ENCODE data around the gene RANBP3.
"Not testable (repeated sequence)": the region's sequence is repeated elsewhere in the genome, so short reads cannot be mapped to it uniquely, and the experiment has no call there.

Gene RANBP3

GRCh38 chr19:5964816-5965565 is 12.9 kb downstream of the RANBP3 start:
- H3K27ac Mint-ChIP-seq: no peak overlapping the region
- H3K36me3 Mint-ChIP-seq (ENCODE audit: low read depth): no peaks in the 10 kb centered on the region
- no peak overlapping the region for H3K4me3 Mint-ChIP-seq
- no peak for DNase-seq
- H3K27me3 Mint-ChIP-seq (ENCODE audit: low read depth, poor library complexity): no peaks in the 10 kb centered on the region
- TF ChIP-seq CTCF (IDR thresholded peaks at IDR 0.05): no peak
- H3K9me3 Mint-ChIP-seq: no peaks in the 10 kb centered on the region
- peaks cover 85% of the 10 kb centered on the region for H3K4me1 Mint-ChIP-seq

- peaks cover 85% of the 10 kb centered on the region for H3K4me1 Mint-ChIP-seq
- peak overlapping the region; percentile 77 for H3K27ac Mint-ChIP-seq
- H3K4me3 Mint-ChIP-seq: no peak overlapping the region
- no peaks in the 10 kb centered on the region for H3K36me3 Mint-ChIP-seq (ENCODE audit: low read depth)
- no peak for TF ChIP-seq CTCF (IDR thresholded peaks at IDR 0.05)
- no peaks in the 10 kb centered on the region for H3K9me3 Mint-ChIP-seq
- H3K27me3 Mint-ChIP-seq (ENCODE audit: low read depth, poor library complexity): no peaks in the 10 kb centered on the region
- no peak for DNase-seq
Measured at GRCh38 chr19:5963855-5964254, 14.1 kb downstream of the RANBP3 start.

GRCh38 chr19:5963259-5963658 is 14.7 kb downstream of the RANBP3 start:
- peak overlapping the region; percentile 57 for H3K27ac Mint-ChIP-seq
- not testable (repeated sequence) for H3K27me3 Mint-ChIP-seq (ENCODE audit: low read depth, poor library complexity); H3K4me3 Mint-ChIP-seq; H3K9me3 Mint-ChIP-seq; DNase-seq; H3K36me3 Mint-ChIP-seq (ENCODE audit: low read depth)
- peaks cover 84% of the 10 kb centered on the region for H3K4me1 Mint-ChIP-seq

GRCh38 chr19:5961969-5962945 is 15.7 kb downstream of the RANBP3 start:
- Mint-ChIP-seq H3K4me1 (peaks cover 84% of the 10 kb centered on the region), H3K36me3 (ENCODE audit: low read depth) (no peaks in the 10 kb centered on the region), H3K4me3 (no peak overlapping the region), H3K27me3 (ENCODE audit: low read depth, poor library complexity) (no peaks in the 10 kb centered on the region), H3K27ac (peak overlapping the region; percentile 91), H3K9me3 (no peaks in the 10 kb centered on the region)
- DNase-seq: no peak
- no peak for TF ChIP-seq CTCF (IDR thresholded peaks at IDR 0.05)

GRCh38 chr19:5961641-5961968 is 16.3 kb downstream of the RANBP3 start:
- not testable (repeated sequence) for H3K27me3 Mint-ChIP-seq (ENCODE audit: low read depth, poor library complexity); H3K36me3 Mint-ChIP-seq (ENCODE audit: low read depth); H3K9me3 Mint-ChIP-seq; DNase-seq; H3K4me3 Mint-ChIP-seq
- Mint-ChIP-seq H3K4me1 (peaks cover 84% of the 10 kb centered on the region), H3K27ac (peak overlapping the region; percentile 91)

GRCh38 chr19:5960005-5961001 is 17.6 kb downstream of the RANBP3 start:
- H3K9me3 Mint-ChIP-seq: no peaks in the 10 kb centered on the region
- no peak for DNase-seq
- H3K27ac Mint-ChIP-seq: peak overlapping the region; percentile 94
- no peaks in the 10 kb centered on the region for H3K36me3 Mint-ChIP-seq (ENCODE audit: low read depth)
- H3K27me3 Mint-ChIP-seq (ENCODE audit: low read depth, poor library complexity): no peaks in the 10 kb centered on the region
- no peak overlapping the region for H3K4me3 Mint-ChIP-seq
- peaks cover 86% of the 10 kb centered on the region for H3K4me1 Mint-ChIP-seq
- no peak for TF ChIP-seq CTCF (IDR thresholded peaks at IDR 0.05)

All from nephron progenitor cell (in vitro differentiated cells).